GM12878 (cell line): ENCODE data around the gene MYO19. TPM values are rescaled to one million over a fixed set of nuclear protein-coding genes. Genes with fewer than 3 reads are reported as not detected.

Source experiments
- ATAC-seq: fragments of 200-7000 bp; cut with Tn5 transposase; 3 replicates; pipeline ENCODE4 v1.9.1; 2020; ENCODE audit warnings: mild to moderate bottlenecking, moderate library complexity
- BruUV-seq: library from RNA; stranded (reverse); fragments of 400-500 nt; replicated peaks from 2 replicates; lab custom pipeline; 2021; lab: Mats Ljungman, UMichigan
- CTCF ChIA-PET: fragments of 300-600 bp; sonication (Branson Sonifier 250); formaldehyde crosslinking; extraction: SDS; loops from one replicate; lab custom pipeline; 2021; ENCODE audit warnings: inconsistent platforms; lab: Yijun Ruan, JAX
- POLR2A ChIA-PET: fragments of 350-600 bp; formaldehyde crosslinking; extraction: SDS; loops from one replicate; lab custom pipeline; 2021; ENCODE audit warnings: inconsistent platforms; lab: Charles Lee
- RAD21 ChIA-PET: fragments of 300-600 bp; sonication (Branson Sonifier 250); formaldehyde crosslinking; loops from one replicate; lab custom pipeline; 2023; ENCODE audit warnings: antibody characterized with exemption; ENCODE audit not compliant: unreplicated experiment; lab: Charles Lee
- SMC1A ChIA-PET: fragments of 300-600 bp; sonication (Branson Sonifier 250); formaldehyde crosslinking; loops from one replicate; lab custom pipeline; 2023; ENCODE audit not compliant: unreplicated experiment, uncharacterized antibody; lab: Charles Lee
- DNase-seq: peaks from one replicate; pipeline ENCODE4 v3.0.0-alpha.2; 2011; ENCODE audit warnings: low read depth, low spot score
- FAIRE-seq: peaks from 3 replicates; lab custom pipeline; 2011; peaks lifted over from hg19 to GRCh38; lab: Jason Lieb, UNC
- H2AFZ ChIP-seq: 2 replicates; pipeline ENCODE4 v1.6.0; 2011; ENCODE audit warnings: low read depth, low read length, control low read depth; ENCODE audit not compliant: control insufficient read depth
- H3K27ac ChIP-seq: 2 replicates; pipeline ENCODE4 v1.5.1; 2011; ENCODE audit warnings: control low read depth; ENCODE audit not compliant: control insufficient read depth, insufficient read depth
- H3K27me3 ChIP-seq, 2 experiments: replicated peaks in 1 of 2; 2 replicates each; pipeline versions ENCODE4 v1.6.0 to v1.6.1; 2011; ENCODE audit warnings: low read length in 1 of 2; ENCODE audit not compliant: control insufficient read depth in 2 of 2, insufficient read depth in 2 of 2
- H3K36me3 ChIP-seq, 2 experiments: 2 replicates each; pipeline ENCODE4 v1.5.1; 2011; ENCODE audit warnings: low read length in 1 of 2; ENCODE audit not compliant: control insufficient read depth in 2 of 2, insufficient read depth in 2 of 2
- H3K4me1 ChIP-seq: 2 replicates; pipeline ENCODE4 v1.6.1; 2011; ENCODE audit warnings: mild to moderate bottlenecking, low read length, moderate library complexity, mixed read lengths; ENCODE audit not compliant: control insufficient read depth, insufficient read depth
- H3K4me2 ChIP-seq: 2 replicates; pipeline ENCODE4 v1.6.0; 2011; ENCODE audit warnings: control low read depth; ENCODE audit not compliant: control insufficient read depth, insufficient read depth
- H3K4me3 ChIP-seq: fragments of 200-600 bp; sonication (generic); 2 replicates; pipeline ENCODE4 v1.5.1; 2016
- H3K79me2 ChIP-seq: 2 replicates; pipeline ENCODE4 v1.6.0; 2011; ENCODE audit warnings: low read length; ENCODE audit not compliant: control insufficient read depth, insufficient read depth
- H3K9ac ChIP-seq: 2 replicates; pipeline ENCODE4 v1.8.0; 2011; ENCODE audit warnings: low read length, control low read depth, mixed read lengths; ENCODE audit not compliant: control insufficient read depth, insufficient read depth
- H3K9me3 ChIP-seq: replicated peaks from 3 replicates; pipeline ENCODE4 v1.5.1; 2011; ENCODE audit warnings: mild to moderate bottlenecking, low read length; ENCODE audit not compliant: control insufficient read depth, insufficient read depth
- H4K20me1 ChIP-seq: 2 replicates; pipeline ENCODE4 v1.6.0; 2011; ENCODE audit not compliant: control insufficient read depth, insufficient read depth
- E2F8 ChIP-seq: fragments of 450-650 bp; IDR thresholded peaks from 2 replicates; pipeline ENCODE4 v1.6.1; 2018; ENCODE audit warnings: mild to moderate bottlenecking, low read depth, moderate library complexity; ENCODE audit not compliant: partially characterized antibody
- FOXM1 ChIP-seq: IDR thresholded peaks from 2 replicates; pipeline ENCODE4 v1.6.1; 2012; ENCODE audit warnings: low read depth, mild to moderate bottlenecking, inconsistent platforms, low read length, moderate library complexity
- NFYA ChIP-seq: IDR thresholded peaks from 2 replicates; pipeline ENCODE4 v1.6.1; 2011; ENCODE audit warnings: low read depth, mild to moderate bottlenecking, low read length, improper control_type of control experiment, borderline replicate concordance
- NR2C1 ChIP-seq: fragments of 450-650 bp; IDR thresholded peaks from 2 replicates; pipeline ENCODE4 v1.6.1; 2017; ENCODE audit warnings: antibody characterized with exemption, mild to moderate bottlenecking, moderate library complexity
- NR2F1 ChIP-seq: fragments of 450-650 bp; conservative IDR thresholded peaks from 2 replicates; pipeline ENCODE4 v1.6.1; 2017; ENCODE audit warnings: mild to moderate bottlenecking
- RELA ChIP-seq: fragments of 450-650 bp; IDR thresholded peaks from 2 replicates; pipeline ENCODE4 v1.8.0; 2014; ENCODE audit warnings: borderline replicate concordance; ENCODE audit not compliant: partially characterized antibody
- SIX5 ChIP-seq: IDR thresholded peaks from 2 replicates; pipeline ENCODE4 v1.6.1; 2011; ENCODE audit warnings: mild to moderate bottlenecking, low read depth, low read length, moderate library complexity; ENCODE audit not compliant: severe bottlenecking
- ZNF24 ChIP-seq: fragments of 450-650 bp; IDR thresholded peaks from 2 replicates; pipeline ENCODE4 v1.6.1; 2017; ENCODE audit warnings: antibody characterized with exemption, mild to moderate bottlenecking
- ZZZ3 ChIP-seq: IDR thresholded peaks from 2 replicates; pipeline ENCODE4 v1.6.1; 2011; ENCODE audit warnings: low read depth; ENCODE audit not compliant: control insufficient read depth, insufficient read length
- WGBS: methylation state at CpG from one replicate; pipeline ENCODE4 v1.1.6; 2016; ENCODE audit warnings: low lambda C conversion rate; ENCODE audit not compliant: insufficient replicate concordance, insufficient coverage; ENCODE audit errors: missing lambda C conversion rate; 5-methylcytosine and 5-hydroxymethylcytosine counted together
- in situ Hi-C: fragments of 300-500 bp; cut with MboI; formaldehyde crosslinking; loops from 9 replicates; pipeline ENCODE4 v1.14.3; 2018; ENCODE audit warnings: mixed read lengths
- intact Hi-C: fragments of 100-400 bp; cut with micrococcal nuclease; formaldehyde crosslinking; loops from one replicate; pipeline ENCODE4 v1.14.2; 2022; ENCODE audit not compliant: unreplicated experiment
- polyA plus RNA-seq, 11 experiments: library from polyadenylated mRNA; depleted of rRNA in 4 of 11; unstranded in 6 of 11; stranded (reverse) in 5 of 11; fragments of >200 nt; fragmentation: Nextera tagmentation in 4 of 11; fragmentation: Illumina TruSeq in 1 of 11; extraction: Ambion mirVana in 4 of 11; extraction: Trizol in 1 of 11; gene quantifications; 1 replicate in 1 of 11; 2 replicates in 10 of 11; pipeline versions ENCODE4 v1.2.1 to v1.2.3, GENCODE V29; 2011 to 2016; ENCODE audit warnings: inconsistent platforms in 2 of 11, missing spikeins in 2 of 11, low read depth in 1 of 11
- total RNA-seq, 4 experiments: library from RNA; depleted of rRNA in 3 of 4; stranded (reverse); fragments of >200 nt in 3 of 4; fragmentation: Illumina TruSeq in 1 of 4; extraction: Trizol in 1 of 4; gene quantifications; 2 replicates each; pipeline versions ENCODE4 v1.2.1 to v1.2.3, GENCODE V29; 2013 to 2021
- TF ChIP-seq, protein P1 (sequence below): fragments of 450-650 bp; IDR thresholded peaks from 2 replicates; pipeline ENCODE4 v1.6.1; 2016; ENCODE audit warnings: mild to moderate bottlenecking, moderate library complexity, borderline replicate concordance
- TF ChIP-seq, protein P2 (sequence below): fragments of 450-650 bp; IDR thresholded peaks from 2 replicates; pipeline ENCODE4 v1.6.1; 2017; ENCODE audit warnings: mild to moderate bottlenecking

Gene MYO19
- total and polyA plus RNA-seq, 10 of the 15 experiments (the other 5 are each of a cell fraction or from before 2014, with no cell fraction given), result 11.4 to 103 (median 67.1) TPM

- TF ChIP-seq, protein P1, sequence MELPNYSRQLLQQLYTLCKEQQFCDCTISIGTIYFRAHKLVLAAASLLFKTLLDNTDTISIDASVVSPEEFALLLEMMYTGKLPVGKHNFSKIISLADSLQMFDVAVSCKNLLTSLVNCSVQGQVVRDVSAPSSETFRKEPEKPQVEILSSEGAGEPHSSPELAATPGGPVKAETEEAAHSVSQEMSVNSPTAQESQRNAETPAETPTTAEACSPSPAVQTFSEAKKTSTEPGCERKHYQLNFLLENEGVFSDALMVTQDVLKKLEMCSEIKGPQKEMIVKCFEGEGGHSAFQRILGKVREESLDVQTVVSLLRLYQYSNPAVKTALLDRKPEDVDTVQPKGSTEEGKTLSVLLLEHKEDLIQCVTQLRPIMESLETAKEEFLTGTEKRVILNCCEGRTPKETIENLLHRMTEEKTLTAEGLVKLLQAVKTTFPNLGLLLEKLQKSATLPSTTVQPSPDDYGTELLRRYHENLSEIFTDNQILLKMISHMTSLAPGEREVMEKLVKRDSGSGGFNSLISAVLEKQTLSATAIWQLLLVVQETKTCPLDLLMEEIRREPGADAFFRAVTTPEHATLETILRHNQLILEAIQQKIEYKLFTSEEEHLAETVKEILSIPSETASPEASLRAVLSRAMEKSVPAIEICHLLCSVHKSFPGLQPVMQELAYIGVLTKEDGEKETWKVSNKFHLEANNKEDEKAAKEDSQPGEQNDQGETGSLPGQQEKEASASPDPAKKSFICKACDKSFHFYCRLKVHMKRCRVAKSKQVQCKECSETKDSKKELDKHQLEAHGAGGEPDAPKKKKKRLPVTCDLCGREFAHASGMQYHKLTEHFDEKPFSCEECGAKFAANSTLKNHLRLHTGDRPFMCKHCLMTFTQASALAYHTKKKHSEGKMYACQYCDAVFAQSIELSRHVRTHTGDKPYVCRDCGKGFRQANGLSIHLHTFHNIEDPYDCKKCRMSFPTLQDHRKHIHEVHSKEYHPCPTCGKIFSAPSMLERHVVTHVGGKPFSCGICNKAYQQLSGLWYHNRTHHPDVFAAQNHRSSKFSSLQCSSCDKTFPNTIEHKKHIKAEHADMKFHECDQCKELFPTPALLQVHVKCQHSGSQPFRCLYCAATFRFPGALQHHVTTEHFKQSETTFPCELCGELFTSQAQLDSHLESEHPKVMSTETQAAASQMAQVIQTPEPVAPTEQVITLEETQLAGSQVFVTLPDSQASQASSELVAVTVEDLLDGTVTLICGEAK, result no peak
- TF ChIP-seq, all 136 proteins: peak for 0
Observed at GRCh38 chr17:36566081-36566480, 31.4 kb upstream of the MYO19 start (continued).

DNA sequence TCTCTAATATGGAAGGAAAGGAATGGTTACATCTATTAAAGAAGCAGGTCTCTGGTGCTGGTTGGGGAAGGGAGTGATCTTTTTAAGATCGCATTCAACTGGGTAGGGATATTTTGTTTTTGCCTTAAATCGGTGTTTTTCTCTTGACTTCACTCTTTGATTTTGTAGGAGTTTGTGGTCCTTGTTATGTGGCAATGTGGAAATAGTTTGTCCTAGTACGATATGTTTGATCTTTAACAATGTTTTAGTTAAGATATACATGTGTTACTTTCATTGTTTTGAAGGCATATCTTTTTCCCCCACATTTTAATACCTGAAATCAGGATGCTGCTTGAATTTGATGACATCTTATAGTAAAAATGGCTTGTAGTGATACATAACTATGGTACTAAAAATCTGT, 18.8 kb upstream of the MYO19 start:
- Histone ChIP-seq H3K4me1 (peaks cover 21% of the 10 kb centered on the region), H3K36me3 (peaks cover 3 to 23% of the 10 kb centered on the region in 2 experiments), H3K27ac (no peak overlapping the region), H3K27me3 (no peaks in the 10 kb centered on the region), H3K4me3 (no peak overlapping the region), H3K9ac (no peak overlapping the region), H3K9me3 (no peaks in the 10 kb centered on the region), H3K79me2 (peaks cover 34% of the 10 kb centered on the region), H3K4me2 (no peak overlapping the region), H4K20me1 (peaks cover 4% of the 10 kb centered on the region), H2AFZ (no peak overlapping the region)
- RAD21 ChIA-PET, result interaction anchor here (0.6 kb wide), 1 partner anchor 9 kb away, joined by 3 read pairs; the partner anchor contains the start of gene GGNBP2
- SMC1A ChIA-PET, result interaction anchor here (2.4 kb wide), 1 partner anchor 11 kb away, joined by 5 read pairs; no protein-coding TSS in a partner anchor
- in situ Hi-C loops (no loop called here), intact Hi-C loops (no loop called here)
- CTCF ChIA-PET, result interaction anchor here (1.2 kb wide), 1 partner anchor 9 kb away, joined by 3 read pairs; no protein-coding TSS in a partner anchor
- POLR2A ChIA-PET, result interaction anchor here (1.4 kb wide), 2 partner anchors 8 to 9 kb away, joined by 5 to 6 read pairs; no protein-coding TSS in a partner anchor
- WGBS, result 100% methylated on average over 3 of the region's 3 CpGs
- ATAC-seq (no peak), DNase-seq (no peak), FAIRE-seq (no peak)
- BruUV-seq, result no TSS peak
- TF ChIP-seq NR2F1, result no peak
- no peak for TF ChIP-seq NFYA
- TF ChIP-seq NR2C1, result no peak
- no peak for TF ChIP-seq SIX5
- no peak for TF ChIP-seq E2F8
- no peak for TF ChIP-seq ZNF24
- TF ChIP-seq FOXM1, result no peak
- no peak for TF ChIP-seq RELA
- TF ChIP-seq, protein P2, sequence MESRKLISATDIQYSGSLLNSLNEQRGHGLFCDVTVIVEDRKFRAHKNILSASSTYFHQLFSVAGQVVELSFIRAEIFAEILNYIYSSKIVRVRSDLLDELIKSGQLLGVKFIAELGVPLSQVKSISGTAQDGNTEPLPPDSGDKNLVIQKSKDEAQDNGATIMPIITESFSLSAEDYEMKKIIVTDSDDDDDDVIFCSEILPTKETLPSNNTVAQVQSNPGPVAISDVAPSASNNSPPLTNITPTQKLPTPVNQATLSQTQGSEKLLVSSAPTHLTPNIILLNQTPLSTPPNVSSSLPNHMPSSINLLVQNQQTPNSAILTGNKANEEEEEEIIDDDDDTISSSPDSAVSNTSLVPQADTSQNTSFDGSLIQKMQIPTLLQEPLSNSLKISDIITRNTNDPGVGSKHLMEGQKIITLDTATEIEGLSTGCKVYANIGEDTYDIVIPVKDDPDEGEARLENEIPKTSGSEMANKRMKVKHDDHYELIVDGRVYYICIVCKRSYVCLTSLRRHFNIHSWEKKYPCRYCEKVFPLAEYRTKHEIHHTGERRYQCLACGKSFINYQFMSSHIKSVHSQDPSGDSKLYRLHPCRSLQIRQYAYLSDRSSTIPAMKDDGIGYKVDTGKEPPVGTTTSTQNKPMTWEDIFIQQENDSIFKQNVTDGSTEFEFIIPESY, result no peak
- no peak for TF ChIP-seq ZZZ3
